ENCODE data around the gene PCSK9.

DNA sequence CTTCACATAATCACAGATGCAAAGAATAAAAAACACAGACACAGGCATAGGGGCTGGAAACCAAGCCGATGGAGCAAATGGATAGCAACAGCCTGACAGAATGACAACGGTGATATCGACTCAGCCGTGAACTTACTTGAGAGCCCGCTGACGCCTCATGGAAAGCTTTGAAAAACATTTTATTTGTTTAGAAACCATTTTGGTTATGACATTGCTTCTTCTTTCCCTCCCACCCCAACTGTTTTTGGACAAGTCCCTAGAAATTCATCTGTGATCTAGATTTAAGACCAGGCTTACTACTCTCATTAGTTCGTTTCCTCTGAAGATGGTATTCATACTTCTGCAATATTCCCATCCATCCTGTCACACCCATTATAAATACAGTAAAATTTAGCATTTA lies 44.9 kb downstream of the PCSK9 start:
- TF ChIP-seq EP300 (IDR thresholded peaks at IDR 0.05), result no peak
- TF ChIP-seq, protein P1, sequence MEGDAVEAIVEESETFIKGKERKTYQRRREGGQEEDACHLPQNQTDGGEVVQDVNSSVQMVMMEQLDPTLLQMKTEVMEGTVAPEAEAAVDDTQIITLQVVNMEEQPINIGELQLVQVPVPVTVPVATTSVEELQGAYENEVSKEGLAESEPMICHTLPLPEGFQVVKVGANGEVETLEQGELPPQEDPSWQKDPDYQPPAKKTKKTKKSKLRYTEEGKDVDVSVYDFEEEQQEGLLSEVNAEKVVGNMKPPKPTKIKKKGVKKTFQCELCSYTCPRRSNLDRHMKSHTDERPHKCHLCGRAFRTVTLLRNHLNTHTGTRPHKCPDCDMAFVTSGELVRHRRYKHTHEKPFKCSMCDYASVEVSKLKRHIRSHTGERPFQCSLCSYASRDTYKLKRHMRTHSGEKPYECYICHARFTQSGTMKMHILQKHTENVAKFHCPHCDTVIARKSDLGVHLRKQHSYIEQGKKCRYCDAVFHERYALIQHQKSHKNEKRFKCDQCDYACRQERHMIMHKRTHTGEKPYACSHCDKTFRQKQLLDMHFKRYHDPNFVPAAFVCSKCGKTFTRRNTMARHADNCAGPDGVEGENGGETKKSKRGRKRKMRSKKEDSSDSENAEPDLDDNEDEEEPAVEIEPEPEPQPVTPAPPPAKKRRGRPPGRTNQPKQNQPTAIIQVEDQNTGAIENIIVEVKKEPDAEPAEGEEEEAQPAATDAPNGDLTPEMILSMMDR (IDR thresholded peaks at IDR 0.05), result no peak
